T-helper 9 cell (primary cell): ENCODE results near the gene RANBP3.
"Not testable (repeated sequence)": the region's sequence is repeated elsewhere in the genome, so short reads cannot be mapped to it uniquely, and the experiment has no call there.

Experiments used
- DNase-seq: peaks from one replicate; pipeline ENCODE4 v3.0.0-alpha.2; 2020
- total RNA-seq, 2 donors: gene quantifications; one replicate each; lab custom pipeline; 2026; lab: John Stamatoyannopoulos, UW

Gene RANBP3, protein sequence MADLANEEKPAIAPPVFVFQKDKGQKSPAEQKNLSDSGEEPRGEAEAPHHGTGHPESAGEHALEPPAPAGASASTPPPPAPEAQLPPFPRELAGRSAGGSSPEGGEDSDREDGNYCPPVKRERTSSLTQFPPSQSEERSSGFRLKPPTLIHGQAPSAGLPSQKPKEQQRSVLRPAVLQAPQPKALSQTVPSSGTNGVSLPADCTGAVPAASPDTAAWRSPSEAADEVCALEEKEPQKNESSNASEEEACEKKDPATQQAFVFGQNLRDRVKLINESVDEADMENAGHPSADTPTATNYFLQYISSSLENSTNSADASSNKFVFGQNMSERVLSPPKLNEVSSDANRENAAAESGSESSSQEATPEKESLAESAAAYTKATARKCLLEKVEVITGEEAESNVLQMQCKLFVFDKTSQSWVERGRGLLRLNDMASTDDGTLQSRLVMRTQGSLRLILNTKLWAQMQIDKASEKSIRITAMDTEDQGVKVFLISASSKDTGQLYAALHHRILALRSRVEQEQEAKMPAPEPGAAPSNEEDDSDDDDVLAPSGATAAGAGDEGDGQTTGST
- 63.7 to 102 reads per million in 2 donors for total RNA-seq

DNA sequence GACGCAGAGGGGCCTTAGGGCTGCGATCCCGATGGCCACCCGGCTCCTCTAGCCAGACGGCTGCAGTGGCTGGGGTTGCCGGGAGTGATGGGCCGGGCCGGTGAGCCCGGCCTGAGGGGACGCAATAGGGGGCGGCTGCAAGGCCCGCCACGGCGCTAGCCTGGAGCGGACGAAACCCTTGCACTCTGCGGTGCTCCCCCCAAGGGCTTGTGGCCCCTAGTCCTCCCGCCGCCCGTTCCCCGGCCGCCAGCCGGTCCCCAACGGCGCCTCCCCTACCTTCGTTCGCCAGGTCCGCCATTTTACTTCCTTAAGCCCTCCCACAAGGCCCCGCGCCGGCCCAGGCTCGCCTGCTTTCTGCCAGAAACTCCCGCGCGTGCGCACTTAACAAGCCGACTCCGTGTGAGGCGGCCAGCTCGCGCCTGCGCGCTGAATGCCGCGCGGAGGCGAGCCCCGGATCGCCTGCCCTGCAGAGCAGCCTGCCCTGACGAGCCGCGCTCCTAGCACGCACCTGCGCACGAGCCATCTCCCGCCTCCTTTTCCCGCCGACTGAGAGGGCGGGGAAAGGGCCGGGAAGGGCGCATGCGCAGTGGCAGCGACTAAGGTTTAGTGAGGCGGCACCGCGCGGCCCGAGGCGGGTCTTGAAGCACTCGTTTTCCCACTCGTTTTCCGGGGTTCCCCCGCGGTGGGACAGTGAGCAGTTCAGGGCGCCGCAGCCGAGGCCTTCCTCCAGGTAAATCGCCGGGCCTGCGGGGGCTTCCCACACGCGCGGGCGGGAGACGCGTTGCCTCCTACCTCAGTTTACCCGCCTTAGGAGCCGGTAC, at the start of gene RANBP3:
TSS of gene RANBP3 (minus strand) at position 356 of the 821 bp plus-strand sequence. CDS start at position 298, 58 bp downstream.
- peak; percentile 93 for DNase-seq

DNA sequence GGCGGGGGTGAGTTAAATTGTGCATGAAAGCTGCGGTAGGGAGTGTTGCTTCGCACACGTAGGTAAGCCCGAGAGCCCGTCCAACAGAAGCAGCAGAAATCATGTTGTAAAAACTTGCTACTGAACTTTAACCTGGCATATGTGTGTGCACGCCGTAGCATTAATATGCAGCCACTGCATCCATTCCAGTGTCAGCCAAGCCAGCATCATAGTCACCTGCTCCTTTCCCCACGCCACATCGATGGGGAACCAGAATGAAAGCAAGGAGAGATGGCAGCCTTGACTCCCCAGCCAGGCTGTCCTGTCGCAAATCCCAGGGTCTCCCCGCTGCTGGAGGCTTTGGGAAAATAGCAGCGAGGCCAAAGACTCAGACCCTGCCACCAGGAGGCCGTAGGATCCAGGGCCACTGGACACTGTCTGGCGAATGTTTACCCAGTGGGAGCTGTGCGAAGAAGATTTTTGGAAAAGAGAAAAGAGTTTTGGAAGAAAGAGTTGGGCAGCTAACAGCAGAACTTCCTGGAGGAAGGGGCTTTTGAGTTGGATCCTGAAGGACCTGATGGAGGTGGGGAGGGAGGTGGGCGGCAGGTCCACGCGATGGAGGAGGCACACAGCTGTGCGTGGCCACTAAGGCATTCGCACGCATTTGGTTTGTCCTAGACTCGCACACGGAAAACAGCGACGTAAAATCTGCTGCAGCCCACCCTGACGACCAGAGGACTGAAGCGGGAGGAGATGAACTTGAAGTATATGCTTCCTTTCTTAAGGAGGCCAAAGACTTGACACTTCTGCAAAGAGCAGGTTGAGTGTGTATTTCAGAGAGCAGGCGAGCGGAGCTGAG, 48.7 kb upstream of the RANBP3 start:
- DNase-seq = no peak

DNA sequence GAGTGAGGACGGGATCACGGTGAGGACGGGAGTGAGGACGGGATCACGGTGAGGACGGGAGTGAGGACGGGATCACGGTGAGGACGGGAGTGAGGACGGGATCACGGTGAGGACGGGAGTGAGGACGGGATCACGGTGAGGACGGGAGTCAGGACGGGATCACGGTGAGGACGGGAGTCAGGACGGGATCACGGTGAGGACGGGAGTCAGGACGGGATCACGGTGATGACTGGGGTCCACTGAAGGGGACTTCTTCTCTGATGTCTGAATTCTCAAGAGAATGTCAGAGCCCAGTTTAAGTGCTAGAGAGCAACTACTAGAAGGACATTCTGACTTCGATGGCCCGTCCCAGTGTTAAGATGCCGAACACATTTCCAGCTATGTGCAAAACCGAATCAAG, 46.8 kb upstream of the RANBP3 start:
- DNase-seq = not testable (repeated sequence)

DNA sequence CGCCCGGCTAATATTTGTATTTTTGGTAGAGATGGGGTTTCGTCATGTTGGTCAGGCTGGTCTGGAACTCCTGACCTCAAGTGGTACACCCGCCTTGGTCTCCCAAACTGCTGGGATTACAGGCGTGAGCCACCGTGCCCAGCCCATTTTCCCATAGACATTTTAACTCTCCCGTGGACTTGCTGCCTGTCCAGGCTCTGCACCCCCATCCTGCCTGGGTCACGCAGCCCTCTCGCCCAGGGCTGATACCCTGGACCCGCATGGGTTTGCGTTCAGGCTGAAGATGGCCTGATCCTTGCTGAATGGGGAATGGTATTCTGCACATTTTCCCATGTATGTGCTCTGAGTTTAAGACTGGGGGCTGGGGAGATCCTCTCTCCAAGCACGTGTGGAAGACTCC, 46.0 kb upstream of the RANBP3 start:
- DNase-seq = no peak

DNA sequence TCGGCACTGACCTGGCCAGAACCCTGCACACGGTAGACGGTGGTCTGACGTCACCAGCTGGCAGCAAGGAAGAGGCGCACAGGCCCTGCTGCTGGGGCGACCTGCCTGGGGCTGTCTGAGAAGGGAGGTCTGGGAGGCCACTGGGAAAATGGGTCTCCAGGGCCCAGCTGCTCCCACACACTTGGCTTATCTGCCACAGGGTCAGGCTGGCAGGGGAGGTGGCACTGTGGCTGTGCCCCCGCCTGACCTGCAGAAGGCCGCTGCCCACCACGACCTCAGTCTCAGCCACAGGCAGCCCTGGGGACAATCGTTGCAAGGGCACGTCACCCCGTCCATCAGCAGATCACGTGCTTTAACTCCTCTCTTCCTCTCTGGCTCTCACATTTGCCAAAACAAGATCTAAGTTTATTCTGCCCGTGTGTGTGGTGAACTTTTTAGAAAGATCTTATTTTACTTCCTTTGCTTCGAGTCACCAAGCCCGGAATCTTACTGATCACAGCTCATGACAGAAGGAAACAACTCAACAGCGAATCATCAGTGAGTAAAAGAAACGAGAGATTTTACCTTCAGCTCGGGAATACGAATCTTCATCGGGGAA, 45.2 kb upstream of the RANBP3 start:
- DNase-seq = no peak

DNA sequence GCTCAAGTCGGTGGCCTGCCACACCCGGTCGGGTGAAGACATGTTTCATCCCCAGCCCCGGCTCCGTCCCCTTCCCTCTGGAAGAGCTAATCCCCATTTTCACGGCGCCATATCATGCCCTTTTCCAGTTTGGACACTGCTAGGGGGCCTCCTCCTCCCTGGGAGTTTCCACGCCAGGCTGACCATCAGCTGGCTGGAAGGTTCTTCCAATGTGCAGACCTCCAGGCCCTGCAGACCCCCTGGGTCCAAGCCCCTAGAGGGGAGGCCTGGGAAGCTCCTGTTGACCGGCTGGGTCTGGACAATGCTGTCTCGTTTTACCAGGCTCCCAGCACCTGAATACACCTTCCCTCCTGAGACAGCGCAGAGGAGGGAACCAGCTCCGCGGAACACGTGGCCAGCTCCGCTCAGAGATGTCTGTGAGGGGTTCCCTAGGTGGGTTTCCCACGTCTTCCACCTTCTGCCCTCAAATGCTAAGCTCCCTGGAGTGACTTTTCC, 44.7 kb upstream of the RANBP3 start:
- no peak for DNase-seq

DNA sequence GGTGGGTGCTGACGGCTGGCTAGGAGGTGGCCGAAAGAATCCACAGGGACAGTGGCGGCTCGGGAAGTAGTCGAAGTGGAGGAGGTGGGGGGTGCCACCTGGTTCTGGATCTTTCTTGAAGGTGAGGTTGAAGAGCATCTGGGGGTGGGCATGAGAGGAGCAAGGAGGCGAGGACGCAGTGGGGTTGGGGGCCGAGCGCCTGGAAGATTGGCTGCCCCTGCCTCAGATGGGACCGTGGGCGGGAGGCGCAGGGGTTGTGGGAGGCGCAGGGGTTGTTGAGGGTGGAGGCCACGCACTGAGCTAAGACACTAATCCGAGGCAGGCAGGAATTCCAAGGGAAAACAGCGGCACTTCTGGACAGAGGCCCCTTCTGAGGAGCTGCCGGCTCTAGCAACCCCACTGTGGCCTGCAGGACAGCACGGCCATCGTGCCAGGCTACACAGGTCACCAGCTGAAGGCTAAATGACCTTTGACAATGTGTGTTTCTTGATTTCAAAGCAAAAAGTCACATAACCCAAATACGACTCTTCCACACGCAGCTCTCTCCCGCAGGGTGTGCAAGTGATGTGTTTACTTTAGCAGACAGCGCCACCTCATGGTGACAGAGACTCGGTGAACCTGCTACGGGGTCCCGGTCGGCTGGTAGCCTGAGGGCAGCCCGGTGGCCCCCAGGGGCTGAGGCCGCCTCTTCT, 44.1 kb upstream of the RANBP3 start:
- peak; percentile 70 for DNase-seq

DNA sequence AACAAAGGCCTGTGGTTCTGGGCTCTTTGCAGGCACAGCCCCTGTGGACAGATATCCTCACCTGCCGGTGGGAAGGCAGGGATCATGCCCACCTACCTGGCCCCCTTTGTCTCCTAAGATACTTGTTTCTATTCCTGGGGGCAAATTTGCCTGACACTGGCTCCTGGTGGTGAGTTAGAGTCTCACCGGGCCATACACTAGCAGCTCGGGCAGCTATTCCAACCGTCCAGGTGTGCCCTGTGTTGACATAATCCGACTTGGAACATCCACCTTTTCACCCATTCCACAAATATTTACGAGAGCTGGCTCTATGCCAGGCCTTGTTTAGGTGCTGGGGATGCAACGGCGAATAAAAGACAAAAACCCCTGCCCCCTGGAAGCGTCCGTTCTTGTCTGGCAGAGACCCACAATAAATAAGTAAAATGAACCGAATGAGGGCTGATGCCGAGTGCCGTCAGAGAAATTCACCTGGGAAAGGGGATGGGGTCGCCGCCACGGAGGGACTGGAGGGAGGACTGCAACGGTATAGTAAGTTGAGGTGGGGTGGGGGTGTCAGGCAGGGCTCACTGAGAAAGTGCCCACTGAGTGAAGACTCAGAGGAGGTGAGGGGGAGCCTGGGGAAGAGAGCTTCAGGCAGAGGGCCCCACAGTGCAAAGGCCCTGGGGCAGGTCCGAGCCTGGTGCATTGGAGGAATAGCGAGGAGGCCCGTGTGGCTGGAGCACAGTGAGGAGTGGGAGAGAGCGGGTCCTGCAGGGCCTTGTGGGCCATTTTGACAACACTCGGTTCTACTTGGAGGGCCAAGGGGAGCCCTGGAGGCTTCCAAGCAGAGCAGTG, 43.2 kb upstream of the RANBP3 start:
- no peak for DNase-seq

DNA sequence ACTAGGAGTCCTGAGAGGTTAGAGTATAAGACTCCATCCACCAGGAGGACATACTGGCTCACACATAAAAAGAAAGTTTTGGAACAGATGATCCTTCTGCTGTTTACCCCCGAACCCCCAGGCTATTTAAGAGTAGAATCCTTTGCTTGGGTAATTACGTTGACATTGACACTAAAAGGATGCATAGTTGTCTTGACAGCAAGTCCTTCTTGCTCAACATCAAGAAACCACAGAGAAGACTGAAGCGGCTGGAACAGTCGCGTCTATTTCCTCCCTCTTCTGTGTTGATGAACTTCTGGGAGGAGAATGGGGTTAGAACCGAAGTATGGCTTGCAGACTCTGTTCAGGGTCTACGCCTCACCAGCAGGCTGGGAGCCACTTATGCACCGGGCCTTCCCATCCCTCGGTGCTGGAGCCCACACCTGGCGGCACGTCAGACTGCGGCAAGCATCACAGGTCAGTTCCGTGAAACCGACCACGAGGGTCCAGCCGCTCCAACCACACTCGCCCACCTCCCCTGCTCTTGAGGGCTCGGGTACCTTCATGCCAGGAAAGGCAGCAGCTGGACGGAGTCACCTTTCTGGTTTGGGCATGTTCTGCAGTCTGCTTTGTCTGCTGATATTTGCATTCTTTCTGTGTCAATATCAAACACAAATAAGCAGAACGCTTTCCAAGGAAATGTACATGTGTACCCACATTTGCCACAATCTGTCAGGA, 42.4 kb upstream of the RANBP3 start:
- DNase-seq = no peak

DNA sequence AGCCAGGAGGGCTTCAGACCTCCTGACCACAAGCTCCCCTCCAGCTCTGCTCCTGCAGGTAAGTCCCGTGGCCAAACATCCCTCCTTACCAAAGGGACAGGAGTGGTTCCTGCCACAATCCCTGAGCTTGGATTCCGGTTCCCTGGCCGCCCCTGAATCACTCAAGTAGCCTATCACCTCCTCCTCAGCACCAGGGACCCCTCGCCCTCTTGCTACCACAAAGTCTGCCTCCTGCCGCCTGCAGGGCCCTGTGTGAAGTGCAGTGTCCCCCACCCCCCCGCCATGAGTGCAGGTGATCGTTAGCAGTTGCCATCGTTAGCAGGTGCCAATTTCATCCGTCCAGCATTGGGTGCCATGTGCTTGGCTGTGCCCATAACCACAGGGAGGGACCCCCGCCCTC, 40.8 kb upstream of the RANBP3 start:
- no peak for DNase-seq

DNA sequence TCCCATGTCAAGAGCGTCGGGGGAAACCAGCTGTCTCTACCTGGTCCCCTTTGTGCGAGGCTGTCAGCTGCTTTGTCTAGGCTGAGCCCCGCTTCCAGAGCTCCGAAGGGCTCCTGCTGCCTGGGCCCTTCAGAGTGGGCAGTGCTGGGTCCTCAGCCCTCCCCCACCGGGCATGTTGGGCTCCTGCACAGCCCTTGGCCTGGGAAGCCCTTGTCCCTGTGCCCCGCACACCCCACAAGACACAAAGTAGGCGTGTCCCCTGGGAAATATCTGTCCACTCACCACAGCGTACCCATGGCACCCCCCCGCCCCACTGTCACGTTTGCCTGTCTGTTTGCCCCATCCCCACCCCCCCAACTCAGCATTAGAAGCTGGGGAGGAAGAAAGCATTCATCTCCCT, 39.6 kb upstream of the RANBP3 start:
- no peak for DNase-seq

DNA sequence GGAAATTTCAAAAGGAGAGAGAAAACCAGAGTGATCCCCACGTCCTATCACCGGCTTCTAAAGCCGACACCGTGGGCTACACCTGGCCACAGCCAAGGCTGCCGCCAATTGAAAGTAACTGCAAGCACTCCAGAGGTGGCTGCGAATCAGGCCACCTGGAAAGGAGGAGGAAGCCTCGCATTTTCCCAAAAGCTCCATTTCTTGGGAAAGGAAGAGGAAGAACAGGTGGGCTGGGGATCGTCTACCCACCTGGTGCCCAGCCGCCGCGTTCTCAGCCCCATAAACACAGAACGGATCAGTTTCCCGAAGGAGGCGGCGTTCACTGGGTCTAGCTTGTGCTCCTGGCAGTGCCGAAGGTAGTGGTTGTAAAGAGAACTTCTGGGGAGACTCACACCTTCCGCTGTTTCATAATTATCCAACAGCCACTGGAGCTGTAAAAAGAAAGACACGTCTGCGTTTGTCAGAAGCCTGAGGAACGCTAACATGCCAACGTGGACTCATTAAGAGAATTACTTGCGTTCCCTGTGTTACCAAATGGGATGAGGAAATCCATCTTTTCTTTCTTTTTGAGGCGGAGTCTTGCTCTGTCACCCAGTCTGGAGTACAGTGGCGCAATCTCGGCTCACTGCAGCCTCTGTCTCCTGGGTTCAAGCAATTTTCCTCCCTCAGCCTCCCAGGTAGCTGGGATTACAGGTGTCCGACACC, 38.1 kb upstream of the RANBP3 start:
- no peak for DNase-seq

DNA sequence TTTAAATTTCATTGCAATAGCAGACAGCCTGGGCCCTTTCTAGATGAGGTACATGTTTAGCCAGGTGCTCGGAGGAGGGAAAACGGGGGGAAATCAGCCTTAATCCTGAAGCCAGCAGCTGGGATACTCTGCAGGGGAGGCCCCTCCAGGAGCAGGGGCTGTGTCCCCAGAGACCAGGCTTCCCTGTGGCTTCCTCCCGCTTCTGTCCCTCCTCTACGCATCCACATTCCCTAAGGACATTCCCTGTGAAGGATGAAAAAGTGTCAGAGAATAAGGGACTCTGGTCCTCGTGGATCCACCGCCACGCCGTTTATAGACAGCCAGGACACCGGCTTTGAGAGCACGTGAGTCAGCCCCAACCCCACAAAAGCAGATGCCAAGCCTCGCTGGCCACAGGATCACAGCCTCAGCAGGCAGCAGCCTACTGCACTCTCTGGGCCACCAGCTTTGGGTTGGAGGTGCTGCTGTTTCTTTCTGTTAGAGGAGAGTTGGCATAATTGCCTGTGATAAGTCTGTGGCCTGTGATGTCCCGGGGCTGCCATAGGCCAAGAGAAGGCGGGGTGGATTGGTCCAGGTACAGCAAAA, 36.7 kb upstream of the RANBP3 start:
- DNase-seq = no peak

DNA sequence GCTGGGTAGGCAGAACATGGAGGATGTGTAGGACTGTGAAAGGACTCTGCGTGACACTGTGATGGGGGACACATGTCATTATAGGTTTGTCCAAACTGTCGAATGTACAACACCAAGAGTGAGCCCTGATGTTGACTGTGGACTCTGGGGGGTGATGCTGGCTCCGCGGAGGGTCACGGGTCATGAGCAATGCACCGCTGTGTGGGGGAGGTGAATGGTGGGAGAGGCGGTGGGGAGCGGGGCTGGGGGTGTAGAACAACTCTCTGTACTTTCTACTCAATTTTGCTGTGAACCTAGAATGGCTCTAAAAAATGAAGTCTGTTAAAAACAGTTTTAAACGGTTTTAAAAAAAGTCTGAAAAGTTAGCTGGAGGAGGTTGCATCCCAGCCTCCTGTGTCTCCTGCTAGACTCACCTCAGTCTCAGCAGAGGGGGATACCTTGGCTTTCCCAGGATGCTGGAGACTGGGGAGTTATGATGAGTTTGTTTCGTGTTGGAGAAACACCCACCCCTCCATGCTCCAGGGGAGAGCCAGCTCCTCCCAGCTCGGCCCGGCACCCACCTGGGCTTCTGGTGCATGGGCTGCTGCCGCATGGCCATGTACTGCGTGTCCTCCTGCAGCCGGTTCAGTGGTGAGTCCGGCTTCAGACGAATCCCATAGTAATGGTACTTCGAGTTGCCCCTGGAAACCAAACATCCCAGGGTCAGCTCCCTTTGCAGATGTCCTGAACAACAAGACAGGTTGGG, 34.7 kb upstream of the RANBP3 start:
- no peak for DNase-seq

DNA sequence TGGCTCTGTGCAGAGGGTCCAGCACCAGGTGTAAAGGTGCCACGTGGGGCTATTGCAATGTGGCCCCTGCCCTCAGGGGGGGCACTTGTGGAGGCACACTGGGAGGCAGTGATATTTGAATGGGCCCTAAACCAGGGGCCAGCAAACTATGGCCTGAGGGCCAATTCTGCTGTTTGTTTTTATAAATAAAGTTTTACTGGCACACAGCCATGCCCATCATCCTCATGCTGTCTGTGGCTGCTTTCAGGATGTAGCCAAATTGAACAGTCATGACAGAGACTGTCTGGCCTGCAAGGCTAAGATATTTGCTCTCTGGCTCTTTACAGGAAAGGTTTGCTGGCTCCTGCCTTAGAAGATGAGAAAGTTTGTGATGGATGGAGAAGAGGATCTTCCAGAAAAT, 33.9 kb upstream of the RANBP3 start:
- no peak for DNase-seq

DNA sequence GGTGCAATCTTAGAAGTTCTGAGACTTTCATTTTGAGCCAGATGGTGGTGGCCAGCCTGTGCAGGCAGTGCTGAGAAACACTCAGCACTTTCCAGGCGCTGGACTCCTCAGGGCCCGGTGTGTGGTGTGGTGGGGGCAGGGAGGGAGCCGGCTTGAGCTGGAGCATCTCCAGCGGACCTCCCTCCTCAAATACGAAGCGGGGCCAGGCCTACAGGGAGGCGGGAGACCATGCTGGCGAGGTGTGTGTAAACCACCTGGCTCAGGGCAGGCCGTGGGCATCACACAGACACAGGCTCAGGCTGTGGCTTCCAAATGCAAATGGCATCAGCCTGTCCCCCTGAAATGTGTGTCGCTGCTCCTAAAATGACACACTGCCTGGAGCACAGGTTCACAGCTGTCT, 33.3 kb upstream of the RANBP3 start:
- DNase-seq = no peak

DNA sequence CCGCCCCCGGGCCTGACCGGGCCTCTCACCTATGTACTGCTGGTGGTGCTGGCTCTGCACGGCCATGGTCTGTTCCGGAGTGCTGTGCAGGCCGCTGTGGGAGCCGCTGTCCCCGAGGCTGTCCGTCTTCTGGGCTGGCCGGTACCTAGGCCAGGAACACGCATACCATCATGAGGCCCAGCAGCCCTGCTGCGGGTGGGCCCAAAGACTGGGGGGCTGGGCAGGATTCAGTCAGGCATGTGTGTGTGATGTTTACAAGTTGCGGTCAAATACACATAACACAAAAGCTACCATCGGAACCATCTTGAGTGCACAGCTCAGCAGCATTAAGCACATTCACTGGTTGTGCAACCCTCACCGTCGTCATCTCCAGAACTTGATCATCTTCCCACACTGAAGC, 32.2 kb upstream of the RANBP3 start:
- DNase-seq = no peak

DNA sequence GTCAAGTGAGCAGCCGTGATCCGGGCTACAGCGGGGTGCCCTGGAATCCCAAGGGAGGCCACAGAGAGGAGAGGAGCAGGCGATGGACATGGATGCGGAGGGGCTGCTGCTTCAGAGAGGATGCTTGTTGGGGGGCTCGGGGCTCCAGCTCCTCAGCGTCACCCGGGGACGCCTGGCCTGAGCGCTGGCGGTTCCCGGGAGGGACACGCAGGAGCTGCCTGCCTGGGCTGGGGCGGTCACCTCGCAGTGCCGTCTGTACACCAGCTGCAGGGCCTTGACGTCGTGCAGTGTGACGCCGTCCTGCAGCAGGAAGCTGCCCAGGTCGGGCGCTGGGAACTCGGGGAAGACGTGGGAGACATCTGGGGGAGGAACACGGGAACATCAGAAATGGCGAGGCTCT, 29.9 kb upstream of the RANBP3 start:
- DNase-seq = no peak
